ENCODE results near the gene SKIC8. TPM values are rescaled to one million over a fixed set of nuclear protein-coding genes. Genes with fewer than 3 reads are reported as not detected.

The SKIC8 gene
- total and polyA plus RNA-seq, 2 experiments from 2014 or later = 52.6 to 70.6 TPM

GRCh38 chr15:78265752-78266224 is 33.6 kb downstream of the SKIC8 start:
- in situ Hi-C loops (cut with MboI) = no loop called here
- no peaks in the 10 kb centered on the region for H3K9me3 ChIP-seq (ENCODE audit: low read depth)

GRCh38 chr15:78265137-78265460 is 34.3 kb downstream of the SKIC8 start:
- no peaks in the 10 kb centered on the region for H3F3A ChIP-seq (ENCODE audit: insufficient read depth)
- TF ChIP-seq EZH2 (IDR thresholded peaks at IDR 0.05; ENCODE audit: insufficient read depth, poor library complexity, severe bottlenecking) (peak; percentile 8), EZH2phosphoT487 (IDR thresholded peaks at IDR 0.05; ENCODE audit: insufficient read depth, low read depth) (no peak)
- H4K20me1 ChIP-seq (ENCODE audit: insufficient read depth) = no peaks in the 10 kb centered on the region
- no peaks in the 10 kb centered on the region; the same call in 1 of the 2 replicates for H3K27me3 ChIP-seq (replicated peaks; ENCODE audit: insufficient read depth)
- H3K79me2 ChIP-seq (ENCODE audit: insufficient read depth) = no peaks in the 10 kb centered on the region
- H3K9me3 ChIP-seq (ENCODE audit: low read depth) = no peaks in the 10 kb centered on the region
- no peaks in the 10 kb centered on the region for H3K4me1 ChIP-seq (ENCODE audit: insufficient read depth)
- H3K9me2 ChIP-seq (ENCODE audit: insufficient read depth) = no peaks in the 10 kb centered on the region
- peak overlapping the region; percentile 92 for H2AFZ ChIP-seq
- in situ Hi-C loops (cut with MboI) = no loop called here
- H3K4me2 ChIP-seq (ENCODE audit: unreplicated experiment) = peak overlapping the region; percentile 75
- H3K27ac ChIP-seq = no peak overlapping the region
- peak overlapping the region; percentile 69 for H3K4me3 ChIP-seq
- no peak for DNase-seq
- 27 to 34% methylated on average over 11 to 12 of the region's 12 CpGs for WGBS, 2 experiments (ENCODE audit: low coverage in 1 of 2, low lambda C conversion rate in 2 of 2, missing lambda C conversion rate in 2 of 2)
- no peaks in the 10 kb centered on the region for H3K36me3 ChIP-seq (ENCODE audit: low read depth)
- peak overlapping the region; percentile 65; the same call in 1 of the 2 replicates for H3K9ac ChIP-seq

More at GRCh38 chr15:78265752-78266224, 33.6 kb downstream of the SKIC8 start:
- Histone ChIP-seq H4K20me1 (ENCODE audit: insufficient read depth) (no peaks in the 10 kb centered on the region), H3F3A (ENCODE audit: insufficient read depth) (no peaks in the 10 kb centered on the region), H3K36me3 (ENCODE audit: low read depth) (no peaks in the 10 kb centered on the region), H3K27me3 (replicated peaks; ENCODE audit: insufficient read depth) (no peaks in the 10 kb centered on the region; the same call in 1 of the 2 replicates), H3K9me2 (ENCODE audit: insufficient read depth) (no peaks in the 10 kb centered on the region), H3K79me2 (ENCODE audit: insufficient read depth) (no peaks in the 10 kb centered on the region), H3K4me2 (ENCODE audit: unreplicated experiment) (no peak overlapping the region), H3K4me1 (ENCODE audit: insufficient read depth) (no peaks in the 10 kb centered on the region), H3K9ac (no peak overlapping the region), H3K27ac (no peak overlapping the region), H2AFZ (no peak overlapping the region), H3K4me3 (no peak overlapping the region)
- 72 to 75% methylated on average over 9 of the region's 9 CpGs for WGBS, 2 experiments (ENCODE audit: low coverage in 1 of 2, low lambda C conversion rate in 2 of 2, missing lambda C conversion rate in 2 of 2)
- DNase-seq = peak; percentile 24
- TF ChIP-seq EZH2phosphoT487 (IDR thresholded peaks at IDR 0.05; ENCODE audit: insufficient read depth, low read depth) = no peak
- TF ChIP-seq EZH2 (IDR thresholded peaks at IDR 0.05; ENCODE audit: insufficient read depth, poor library complexity, severe bottlenecking) = no peak

- peak within 1 kb of the TSS; percentile 92 for H2AFZ ChIP-seq
- H3F3A ChIP-seq (ENCODE audit: insufficient read depth) = no peaks in the 10 kb centered on the region
- no peak within 1 kb of the TSS for H3K27ac ChIP-seq
- no peaks in the 10 kb centered on the region for H3K9me2 ChIP-seq (ENCODE audit: insufficient read depth)
- H3K9ac ChIP-seq = peak within 1 kb of the TSS; percentile 65
- no peaks in the 10 kb centered on the region for H3K4me1 ChIP-seq (ENCODE audit: insufficient read depth)
- no peaks in the 10 kb centered on the region for H4K20me1 ChIP-seq (ENCODE audit: insufficient read depth)
- TF ChIP-seq EZH2 (IDR thresholded peaks at IDR 0.05; ENCODE audit: insufficient read depth, poor library complexity, severe bottlenecking) (peak; percentile 24), EZH2phosphoT487 (IDR thresholded peaks at IDR 0.05; ENCODE audit: insufficient read depth, low read depth) (no peak)
- no peaks in the 10 kb centered on the region; the same call in 1 of the 2 replicates for H3K27me3 ChIP-seq (replicated peaks; ENCODE audit: insufficient read depth)
- H3K4me3 ChIP-seq = peak within 1 kb of the TSS; percentile 69
- 7 to 13% methylated on average over 63 to 107 of the region's 107 CpGs for WGBS, 2 experiments (ENCODE audit: low coverage in 1 of 2, low lambda C conversion rate in 2 of 2, missing lambda C conversion rate in 2 of 2)
- peak within 1 kb of the TSS; percentile 75 for H3K4me2 ChIP-seq (ENCODE audit: unreplicated experiment)
- H3K79me2 ChIP-seq (ENCODE audit: insufficient read depth) = no peaks in the 10 kb centered on the region
- H3K9me3 ChIP-seq (ENCODE audit: low read depth) = no peaks in the 10 kb centered on the region
- no peaks in the 10 kb centered on the region for H3K36me3 ChIP-seq (ENCODE audit: low read depth)
- in situ Hi-C loops (cut with MboI) = no loop called here
- peak; percentile 59 for DNase-seq
Observed at GRCh38 chr15:78264304-78265136, 34.9 kb downstream of the SKIC8 start, which contains the start of gene DNAJA4. DNAJA4 (plus strand) TSS chr15:78264562; CDS start chr15:78264764, 202 bp downstream.

- H3F3A ChIP-seq (ENCODE audit: insufficient read depth) = no peaks in the 10 kb centered on the region
- H2AFZ ChIP-seq = peak overlapping the region; percentile 78
- H3K4me2 ChIP-seq (ENCODE audit: unreplicated experiment) = peak overlapping the region; percentile 28
- no peaks in the 10 kb centered on the region for H3K4me1 ChIP-seq (ENCODE audit: insufficient read depth)
- no peaks in the 10 kb centered on the region; the same call in 1 of the 2 replicates for H3K27me3 ChIP-seq (replicated peaks; ENCODE audit: insufficient read depth)
- H3K27ac ChIP-seq = no peak overlapping the region
- H4K20me1 ChIP-seq (ENCODE audit: insufficient read depth) = no peaks in the 10 kb centered on the region
- H3K36me3 ChIP-seq (ENCODE audit: low read depth) = no peaks in the 10 kb centered on the region
- WGBS, 2 experiments (ENCODE audit: low coverage in 1 of 2, low lambda C conversion rate in 2 of 2, missing lambda C conversion rate in 2 of 2) = 84 to 92% methylated on average over 15 to 23 of the region's 23 CpGs
- TF ChIP-seq EZH2 (IDR thresholded peaks at IDR 0.05; ENCODE audit: insufficient read depth, poor library complexity, severe bottlenecking) (no peak), EZH2phosphoT487 (IDR thresholded peaks at IDR 0.05; ENCODE audit: insufficient read depth, low read depth) (no peak)
- H3K4me3 ChIP-seq = peak overlapping the region; percentile 69
- peak overlapping the region; percentile 65 for H3K9ac ChIP-seq
- H3K9me2 ChIP-seq (ENCODE audit: insufficient read depth) = no peaks in the 10 kb centered on the region
- DNase-seq = no peak
- in situ Hi-C loops (cut with MboI) = no loop called here
- H3K9me3 ChIP-seq (ENCODE audit: low read depth) = no peaks in the 10 kb centered on the region
- no peaks in the 10 kb centered on the region for H3K79me2 ChIP-seq (ENCODE audit: insufficient read depth)
Observed at GRCh38 chr15:78263907-78264303, 35.5 kb downstream of the SKIC8 start.

Data from GM23248 (cell line).